DMS153 treated with DMSO at 0.1 percent for 48 hours (cell line): ENCODE measurements around the gene BEND6.
A peak's percentile ranks its signal among the peaks of the same experiment; 100 is the strongest.

Experiments used
- DNase-seq: peaks from one replicate; lab custom pipeline; 2025; ENCODE audit not compliant: unreplicated experiment; lab: John Stamatoyannopoulos, UW

Gene BEND6

GRCh38 chr6:56940463-56940862, 14.4 kb upstream of the BEND6 start:
- no peak for DNase-seq

- no peak for DNase-seq
Measured at GRCh38 chr6:56940977-56941376, 13.9 kb upstream of the BEND6 start.

GRCh38 chr6:56944661-56945060, 10.2 kb upstream of the BEND6 start:
- no peak for DNase-seq

- DNase-seq = no peak
Measured at GRCh38 chr6:56946368-56946767, 8.5 kb upstream of the BEND6 start.

- DNase-seq = no peak
Measured at GRCh38 chr6:56947924-56948323, 7.0 kb upstream of the BEND6 start.

GRCh38 chr6:56949265-56949664, 5.6 kb upstream of the BEND6 start:
- no peak for DNase-seq

GRCh38 chr6:56949925-56950495, 4.9 kb upstream of the BEND6 start:
- DNase-seq = no peak

- DNase-seq = no peak
Measured at GRCh38 chr6:56951049-56951831, 3.7 kb upstream of the BEND6 start.

GRCh38 chr6:56953597-56954402, 1.1 kb upstream of the BEND6 start:
- DNase-seq = no peak

GRCh38 chr6:56955171-56956155, 556 bp downstream of the BEND6 start:
- peak; percentile 73 for DNase-seq

- no peak for DNase-seq
Measured at GRCh38 chr6:56956491-56956890, 1.6 kb downstream of the BEND6 start.

GRCh38 chr6:56957856-56958255, 2.9 kb downstream of the BEND6 start:
- no peak for DNase-seq

GRCh38 chr6:56958481-56958880, 3.6 kb downstream of the BEND6 start:
- no peak for DNase-seq

- no peak for DNase-seq
Measured at GRCh38 chr6:56959094-56959493, 4.2 kb downstream of the BEND6 start.

- DNase-seq = no peak
Measured at GRCh38 chr6:56959938-56960337, 5.0 kb downstream of the BEND6 start.

- DNase-seq = no peak
Measured at GRCh38 chr6:56961151-56961550, 6.2 kb downstream of the BEND6 start.

GRCh38 chr6:56962441-56962840, 7.5 kb downstream of the BEND6 start:
- DNase-seq = no peak

- no peak for DNase-seq
Measured at GRCh38 chr6:56963043-56963442, 8.1 kb downstream of the BEND6 start.

- DNase-seq = no peak
Measured at GRCh38 chr6:56963793-56964192, 8.9 kb downstream of the BEND6 start.

- no peak for DNase-seq
Measured at GRCh38 chr6:56965126-56965525, 10.2 kb downstream of the BEND6 start.

GRCh38 chr6:56970849-56971248, 15.9 kb downstream of the BEND6 start:
- DNase-seq = no peak
